Measurements from ENCODE around the gene CSTB.

The CSTB gene

GRCh38 chr21:43733060-43733459 is 43.0 kb downstream of the CSTB start:
- H3K27ac ChIP-seq, result no peak overlapping the region
- TF ChIP-seq CTCF (IDR thresholded peaks at IDR 0.05; ENCODE audit: low read depth, low read length), result no peak
- no peak overlapping the region for H3K4me3 ChIP-seq (ENCODE audit: low read depth, low read length)
- no peaks in the 10 kb centered on the region for H3K9me3 ChIP-seq (ENCODE audit: severe bottlenecking)
- no peaks in the 10 kb centered on the region for H3K27me3 ChIP-seq (ENCODE audit: insufficient read depth, low read depth, severe bottlenecking)
- H3K36me3 ChIP-seq, result peaks cover 36% of the 10 kb centered on the region
- DNase-seq, result no peak

GRCh38 chr21:43731891-43732711 is 44.0 kb downstream of the CSTB start:
- no peaks in the 10 kb centered on the region for H3K9me3 ChIP-seq (ENCODE audit: severe bottlenecking)
- no peak for TF ChIP-seq CTCF (IDR thresholded peaks at IDR 0.05; ENCODE audit: low read depth, low read length)
- H3K4me3 ChIP-seq (ENCODE audit: low read depth, low read length), result no peak overlapping the region
- no peak overlapping the region for H3K27ac ChIP-seq
- no peaks in the 10 kb centered on the region for H3K27me3 ChIP-seq (ENCODE audit: insufficient read depth, low read depth, severe bottlenecking)
- no peak for DNase-seq
- H3K36me3 ChIP-seq, result peaks cover 29% of the 10 kb centered on the region

- Histone ChIP-seq H3K9me3 (ENCODE audit: severe bottlenecking) (no peaks in the 10 kb centered on the region), H3K27me3 (ENCODE audit: insufficient read depth, low read depth, severe bottlenecking) (no peaks in the 10 kb centered on the region), H3K4me3 (ENCODE audit: low read depth, low read length) (no peak overlapping the region), H3K36me3 (peaks cover 24% of the 10 kb centered on the region), H3K27ac (no peak overlapping the region)
- TF ChIP-seq CTCF (IDR thresholded peaks at IDR 0.05; ENCODE audit: low read depth, low read length), result no peak
- DNase-seq, result no peak
These were observed 44.6 kb downstream of the CSTB start for GRCh38 chr21:43731476-43731875.

- Histone ChIP-seq H3K27ac (peak overlapping the region; percentile 92), H3K27me3 (ENCODE audit: insufficient read depth, low read depth, severe bottlenecking) (no peaks in the 10 kb centered on the region), H3K4me3 (ENCODE audit: low read depth, low read length) (peak overlapping the region; percentile 59), H3K36me3 (peaks cover 28% of the 10 kb centered on the region), H3K9me3 (ENCODE audit: severe bottlenecking) (no peaks in the 10 kb centered on the region)
- TF ChIP-seq CTCF (IDR thresholded peaks at IDR 0.05; ENCODE audit: low read depth, low read length), result peak; percentile 49
- peak; percentile 97 for DNase-seq
These were observed 47.4 kb downstream of the CSTB start for GRCh38 chr21:43728467-43729390.

- H3K27ac ChIP-seq, result peak overlapping the region; percentile 92
- H3K36me3 ChIP-seq, result peaks cover 31% of the 10 kb centered on the region
- H3K9me3 ChIP-seq (ENCODE audit: severe bottlenecking), result no peaks in the 10 kb centered on the region
- peak; percentile 59 for DNase-seq
- H3K4me3 ChIP-seq (ENCODE audit: low read depth, low read length), result peak overlapping the region; percentile 59
- H3K27me3 ChIP-seq (ENCODE audit: insufficient read depth, low read depth, severe bottlenecking), result no peaks in the 10 kb centered on the region
- TF ChIP-seq CTCF (IDR thresholded peaks at IDR 0.05; ENCODE audit: low read depth, low read length), result no peak
These were observed 48.0 kb downstream of the CSTB start for GRCh38 chr21:43728154-43728466.

Measured in WERI-Rb-1 (cell line).